ENCODE measurements around the gene BCAR1. TPM values are rescaled to one million over a fixed set of nuclear protein-coding genes. Genes with fewer than 3 reads are reported as not detected.
A peak's percentile ranks its signal among the peaks of the same experiment; 100 is the strongest.

BCAR1 gene
- total and polyA plus RNA-seq, 8 donors, result 39.6 to 73.6 (median 52.8) TPM

- no peak for TF ChIP-seq CTCF (IDR thresholded peaks at IDR 0.05)
- H3K27me3 ChIP-seq, result peaks cover 0 to 81% of the 10 kb centered on the region in 2 donors
- DNase-seq, result peak in 2 of 4 donors; percentile 70 to 84
- intact Hi-C loops (cut with DNase I), result no loop called here
- H3K9me3 ChIP-seq, result no peaks in the 10 kb centered on the region
- H3K4me1 ChIP-seq, result peaks cover 59 to 95% of the 10 kb centered on the region in 2 donors
- peak overlapping the region; percentile 58 to 92 for H3K4me3 ChIP-seq
- no peaks in the 10 kb centered on the region for H3K36me3 ChIP-seq
- H3K27ac ChIP-seq, result peak overlapping the region; percentile 82 to 87
- peak; percentile 34 for ATAC-seq
These were observed 1.2 kb downstream of the BCAR1 start for GRCh38 chr16:75250089-75250808.

- ATAC-seq, result no peak
- Histone ChIP-seq H3K36me3 (no peaks in the 10 kb centered on the region), H3K4me1 (peaks cover 61 to 95% of the 10 kb centered on the region in 2 donors), H3K9me3 (no peaks in the 10 kb centered on the region), H3K27ac (peak overlapping the region; percentile 82 to 87), H3K4me3 (peak overlapping the region in 1 of 2 donors; percentile 58), H3K27me3 (peaks cover 0 to 73% of the 10 kb centered on the region in 2 donors)
- no peak for TF ChIP-seq CTCF (IDR thresholded peaks at IDR 0.05)
- no peak for DNase-seq
- intact Hi-C loops (cut with DNase I), result no loop called here
These were observed 2.0 kb downstream of the BCAR1 start for GRCh38 chr16:75249441-75249840.

- no peak for DNase-seq
- Histone ChIP-seq H3K4me3 (no peak overlapping the region), H3K27me3 (peaks cover 0 to 66% of the 10 kb centered on the region in 2 donors), H3K27ac (peak overlapping the region; percentile 82 to 91), H3K9me3 (no peaks in the 10 kb centered on the region), H3K4me1 (peaks cover 62 to 95% of the 10 kb centered on the region in 2 donors), H3K36me3 (no peaks in the 10 kb centered on the region)
- ATAC-seq, result no peak
- intact Hi-C loops (cut with DNase I), result no loop called here
- TF ChIP-seq CTCF (IDR thresholded peaks at IDR 0.05), result no peak
These were observed 2.7 kb downstream of the BCAR1 start for GRCh38 chr16:75248536-75249380.

GRCh38 chr16:75248142-75248535 lies 3.3 kb downstream of the BCAR1 start:
- intact Hi-C loops (cut with DNase I), result no loop called here
- H3K4me1 ChIP-seq, result peaks cover 59 to 95% of the 10 kb centered on the region in 2 donors
- H3K27ac ChIP-seq, result peak overlapping the region; percentile 83 to 91
- TF ChIP-seq CTCF (IDR thresholded peaks at IDR 0.05), result no peak
- H3K36me3 ChIP-seq, result no peaks in the 10 kb centered on the region
- no peak overlapping the region for H3K4me3 ChIP-seq
- H3K9me3 ChIP-seq, result no peaks in the 10 kb centered on the region
- no peak for ATAC-seq
- H3K27me3 ChIP-seq, result peaks cover 0 to 60% of the 10 kb centered on the region in 2 donors
- no peak for DNase-seq

GRCh38 chr16:75247249-75247648 lies 4.2 kb downstream of the BCAR1 start:
- intact Hi-C loops (cut with DNase I), result no loop called here
- no peak for ATAC-seq
- H3K4me1 ChIP-seq, result peaks cover 50 to 87% of the 10 kb centered on the region in 2 donors

More at GRCh38 chr16:75247249-75247648, 4.2 kb downstream of the BCAR1 start:
- no peak for DNase-seq
- Histone ChIP-seq H3K27ac (peak overlapping the region; percentile 83 to 91), H3K27me3 (peaks cover 0 to 51% of the 10 kb centered on the region in 2 donors), H3K36me3 (peaks cover 0 to 8% of the 10 kb centered on the region in 2 donors), H3K4me3 (no peak overlapping the region), H3K9me3 (no peaks in the 10 kb centered on the region)
- TF ChIP-seq CTCF (IDR thresholded peaks at IDR 0.05), result no peak

Measured in left lung (tissue), 10 donors.